ENCODE data around the gene GTF2H2C_2.
"Not testable (repeated sequence)": the region's sequence is repeated elsewhere in the genome, so short reads cannot be mapped to it uniquely, and the experiment has no call there.

The GTF2H2C_2 gene

DNA sequence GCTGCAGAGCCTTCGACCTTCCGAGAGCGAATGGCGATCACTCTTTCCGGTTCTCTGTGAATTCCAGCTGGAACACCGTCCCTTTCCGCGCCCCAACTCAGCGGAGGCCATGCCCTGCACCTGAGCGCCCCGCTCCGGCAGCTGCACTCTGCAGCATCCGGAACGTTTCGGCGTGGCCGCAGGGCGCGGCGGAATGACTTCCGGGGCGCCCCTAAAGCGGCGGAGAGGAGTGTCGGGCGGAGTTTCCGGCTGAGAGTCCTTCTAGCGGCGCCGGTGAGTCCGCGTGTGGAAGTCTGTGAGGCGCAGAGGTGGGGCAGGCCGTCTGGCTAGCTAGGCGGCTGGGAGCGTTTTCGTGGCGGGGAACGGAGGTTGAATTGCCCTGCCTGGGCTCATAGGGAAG lies at the start of gene GTF2H2C_2:
Gene GTF2H2C_2 (plus strand): TSS at position 252 of the 400 bp plus-strand sequence.
- DNase-seq (ENCODE audit: low spot score); intact Hi-C loops (cut with DNase I): not testable (repeated sequence)
- ATAC-seq, result peak; percentile 98

DNA sequence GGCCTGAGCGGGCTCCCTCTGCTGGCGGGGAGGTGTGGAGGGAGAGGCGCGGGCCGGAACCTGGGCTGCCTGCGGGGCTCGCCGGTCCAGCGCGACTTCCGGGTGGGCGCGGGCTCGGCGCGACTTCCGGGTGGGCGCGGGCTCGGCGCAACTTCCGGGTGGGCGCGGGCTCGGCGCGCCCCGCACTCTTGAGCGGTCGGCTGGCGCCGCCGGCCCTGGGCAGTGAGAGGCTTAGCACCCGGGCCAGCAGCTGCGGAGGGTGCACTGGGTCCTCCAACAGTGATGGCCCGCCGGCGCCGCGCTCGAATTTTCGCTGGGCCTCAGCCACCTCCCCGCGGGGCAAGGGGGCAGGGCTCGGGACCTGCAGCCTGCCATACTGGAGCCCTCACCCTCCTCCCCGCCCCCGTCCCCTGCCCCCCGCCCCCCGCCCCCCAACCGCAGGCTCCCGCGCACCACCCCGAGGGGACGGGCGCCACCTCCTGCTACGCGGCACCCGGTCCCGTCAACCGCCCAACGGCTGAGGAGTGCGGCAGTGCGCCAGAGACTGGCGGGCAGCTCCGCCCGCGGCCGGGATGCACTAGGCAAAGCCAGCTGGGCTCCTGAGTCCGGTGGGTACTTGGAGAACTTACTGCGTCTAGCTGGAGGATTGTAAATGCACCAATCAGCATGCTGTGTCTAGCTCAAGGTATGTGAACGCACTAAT lies 14.0 kb upstream of the GTF2H2C_2 start:
- ATAC-seq; intact Hi-C loops (cut with DNase I): not testable (repeated sequence)
- DNase-seq (ENCODE audit: low spot score), result peak; percentile 68

DNA sequence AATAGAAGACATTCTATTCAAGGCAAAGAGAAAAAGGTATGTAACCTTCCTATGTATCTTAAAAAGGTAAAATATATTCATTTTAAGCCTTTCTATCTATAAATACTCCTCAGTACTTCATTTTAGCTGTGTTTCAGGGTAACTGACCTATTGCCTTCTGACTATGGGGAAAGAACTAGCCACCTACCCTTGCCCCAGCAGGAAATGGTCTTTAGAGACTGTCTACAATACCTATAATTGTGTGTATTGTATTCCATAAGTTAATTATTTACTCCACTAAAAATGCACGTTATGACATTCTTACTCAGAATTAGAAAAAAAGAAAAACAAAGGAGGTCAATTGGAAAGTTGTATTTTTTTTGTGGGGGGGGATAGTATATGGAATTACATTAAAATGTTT lies 6.2 kb downstream of the GTF2H2C_2 start:
- ATAC-seq; DNase-seq (ENCODE audit: low spot score); intact Hi-C loops (cut with DNase I): not testable (repeated sequence)

DNA sequence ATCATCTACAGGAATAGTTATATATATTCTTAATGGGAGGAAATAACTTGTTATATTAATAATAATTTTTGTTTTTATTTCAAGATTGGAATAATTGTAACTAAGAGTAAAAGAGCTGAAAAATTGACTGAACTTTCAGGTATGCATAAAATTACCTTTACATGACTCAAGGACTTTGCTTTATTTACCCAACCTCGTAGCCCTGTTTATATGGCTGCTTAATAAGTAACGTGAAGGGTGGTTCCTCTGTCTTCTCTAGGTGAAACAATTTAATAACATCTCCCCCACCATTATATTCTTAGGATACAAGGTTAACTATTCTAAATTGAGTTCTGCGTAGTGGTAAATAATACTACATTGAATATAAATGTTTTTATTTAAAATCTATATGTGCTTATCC lies 8.0 kb downstream of the GTF2H2C_2 start:
- intact Hi-C loops (cut with DNase I); DNase-seq (ENCODE audit: low spot score); ATAC-seq: not testable (repeated sequence)

DNA sequence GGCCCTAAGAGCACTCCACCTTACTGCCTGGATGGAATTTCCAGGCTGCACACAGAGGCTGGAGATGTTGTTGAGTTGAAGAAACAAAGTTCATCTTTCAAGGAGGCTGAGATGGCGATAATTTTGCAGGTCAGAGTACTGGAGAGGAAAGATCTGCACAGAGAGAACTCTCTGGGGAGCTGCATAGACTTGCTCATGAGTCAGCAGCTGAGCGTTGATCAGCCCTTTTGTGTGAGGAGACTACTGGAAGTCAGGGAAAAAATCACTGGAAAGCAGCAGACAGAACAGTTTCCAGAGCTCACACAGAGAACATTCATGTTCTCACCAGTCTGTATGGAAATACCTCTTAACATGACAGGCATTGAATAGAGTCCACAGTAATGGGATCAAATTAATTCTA lies 23.4 kb downstream of the GTF2H2C_2 start:
- DNase-seq (ENCODE audit: low spot score); intact Hi-C loops (cut with DNase I): not testable (repeated sequence)
- ATAC-seq, result peak; percentile 77

DNA sequence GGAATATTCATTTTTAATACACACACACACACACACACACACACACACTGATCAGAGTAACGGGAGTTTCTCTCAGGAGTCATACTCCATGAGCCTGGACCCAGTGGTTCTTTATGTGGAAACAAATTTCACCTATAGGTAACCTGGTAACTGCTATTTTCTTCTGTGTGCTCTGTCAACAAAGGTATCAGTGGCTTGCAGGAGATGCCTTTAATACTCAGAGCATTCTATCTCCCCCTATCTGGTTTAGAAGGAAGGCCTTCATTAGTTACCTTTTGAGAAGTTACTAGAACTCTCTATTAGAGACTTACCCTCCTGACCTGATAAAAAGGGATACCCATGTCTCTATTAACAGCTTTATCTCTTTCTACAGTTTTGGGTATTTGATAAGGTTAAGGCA lies 34.4 kb downstream of the GTF2H2C_2 start:
- ATAC-seq; DNase-seq (ENCODE audit: low spot score); intact Hi-C loops (cut with DNase I): not testable (repeated sequence)

DNA sequence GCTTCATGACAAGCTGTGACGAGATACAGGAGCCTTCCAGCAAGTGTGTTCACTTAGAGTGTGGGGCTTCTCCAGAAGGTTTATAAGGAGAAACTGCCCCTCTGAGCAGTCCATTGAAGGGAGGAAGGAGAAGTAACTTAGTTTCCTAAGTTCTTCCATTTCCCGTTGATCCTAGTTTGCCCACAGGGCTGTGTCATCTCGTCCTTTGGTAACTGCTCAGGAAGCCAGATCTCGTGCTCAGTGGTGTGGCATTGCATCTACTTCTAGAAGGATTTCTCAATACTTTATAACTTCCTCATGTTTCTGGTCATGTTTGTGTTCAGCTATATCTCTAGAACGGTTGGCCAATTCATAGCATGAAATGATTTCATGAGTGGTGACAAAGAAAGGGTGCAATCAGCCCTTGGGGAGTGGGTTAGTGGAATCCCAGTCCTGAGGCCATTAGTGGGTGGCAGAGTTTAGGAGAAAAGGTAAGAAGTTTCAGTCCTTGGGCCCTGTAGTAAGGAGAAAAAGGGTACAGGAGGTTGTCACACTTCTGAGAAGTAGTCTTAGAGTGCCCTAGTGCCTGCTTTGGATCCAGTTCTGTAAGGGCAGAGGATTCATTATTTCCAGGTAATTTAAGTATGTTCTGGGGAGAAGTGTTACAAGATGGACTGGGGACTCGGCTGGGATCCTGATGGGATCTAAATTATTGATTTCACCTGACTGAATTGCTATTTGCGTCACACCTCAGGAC lies 36.2 kb downstream of the GTF2H2C_2 start:
- DNase-seq (ENCODE audit: low spot score); intact Hi-C loops (cut with DNase I): not testable (repeated sequence)
- ATAC-seq, result peak; percentile 90

DNA sequence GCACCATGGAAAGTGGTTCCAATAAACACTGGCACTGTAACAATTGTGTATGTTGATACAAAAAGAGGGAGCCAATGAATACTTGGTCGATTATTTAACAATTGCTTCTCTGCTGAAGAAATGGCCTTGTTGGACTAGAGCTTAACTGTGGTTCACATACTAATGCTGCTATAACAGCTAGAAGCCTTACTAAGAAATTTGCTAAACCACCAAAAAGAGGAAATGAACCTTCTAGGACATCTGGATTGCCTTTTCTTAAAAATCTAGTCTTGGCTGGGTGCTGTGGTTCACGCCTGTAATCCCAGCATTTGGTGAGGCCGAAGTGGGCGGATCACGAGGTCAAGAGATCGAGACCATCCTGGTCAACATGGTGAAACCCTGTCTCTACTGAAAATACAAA lies 41.9 kb downstream of the GTF2H2C_2 start:
- ATAC-seq, result peak; percentile 50
- intact Hi-C loops (cut with DNase I), result not testable (repeated sequence)

DNA sequence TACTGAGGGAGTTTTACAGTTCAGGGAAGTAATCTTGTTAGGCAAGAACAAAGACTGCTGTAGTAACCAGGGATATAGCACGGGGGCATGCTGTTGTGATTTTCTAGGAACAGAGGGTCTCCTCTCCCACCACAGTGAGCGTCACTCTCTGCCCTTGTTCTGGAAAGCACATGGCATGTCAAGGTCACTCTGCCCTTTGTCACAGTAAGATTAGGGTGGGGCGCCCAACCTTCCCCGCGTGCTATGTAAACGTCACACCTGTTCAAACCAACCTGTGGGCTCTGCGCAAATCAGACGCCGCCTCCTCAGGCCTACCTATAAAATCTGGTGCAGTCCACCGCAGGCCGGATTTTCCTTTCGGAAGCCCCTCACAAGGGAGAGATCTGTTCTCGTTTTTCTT lies 44.0 kb downstream of the GTF2H2C_2 start:
- not testable (repeated sequence) for DNase-seq (ENCODE audit: low spot score); ATAC-seq

More for the DNA sequence above, 41.9 kb downstream of the GTF2H2C_2 start:
- DNase-seq (ENCODE audit: low spot score), result not testable (repeated sequence)

DNA sequence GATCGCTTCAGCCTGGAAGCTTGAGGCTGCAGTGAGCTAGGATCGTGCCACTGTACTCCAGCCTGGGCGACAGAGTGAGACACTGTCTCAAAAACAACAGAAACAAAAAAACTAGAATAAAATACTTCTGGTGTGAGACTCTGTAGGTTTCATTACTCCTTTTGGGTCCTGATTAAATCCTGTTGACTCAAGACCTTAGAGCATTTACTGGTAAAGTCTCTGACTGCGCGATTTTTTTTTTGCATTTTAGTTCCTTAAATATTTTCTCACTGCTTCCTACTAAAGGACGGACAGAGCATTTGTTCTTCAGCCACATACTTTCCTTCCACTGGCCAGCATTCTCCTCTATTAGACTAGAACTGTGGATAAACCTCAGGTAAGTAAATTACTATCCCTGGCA lies 46.8 kb downstream of the GTF2H2C_2 start:
- DNase-seq (ENCODE audit: low spot score); intact Hi-C loops (cut with DNase I): not testable (repeated sequence)
- peak; percentile 53 for ATAC-seq

More for the DNA sequence above, 44.0 kb downstream of the GTF2H2C_2 start:
- intact Hi-C loops (cut with DNase I), result not testable (repeated sequence)

DNA sequence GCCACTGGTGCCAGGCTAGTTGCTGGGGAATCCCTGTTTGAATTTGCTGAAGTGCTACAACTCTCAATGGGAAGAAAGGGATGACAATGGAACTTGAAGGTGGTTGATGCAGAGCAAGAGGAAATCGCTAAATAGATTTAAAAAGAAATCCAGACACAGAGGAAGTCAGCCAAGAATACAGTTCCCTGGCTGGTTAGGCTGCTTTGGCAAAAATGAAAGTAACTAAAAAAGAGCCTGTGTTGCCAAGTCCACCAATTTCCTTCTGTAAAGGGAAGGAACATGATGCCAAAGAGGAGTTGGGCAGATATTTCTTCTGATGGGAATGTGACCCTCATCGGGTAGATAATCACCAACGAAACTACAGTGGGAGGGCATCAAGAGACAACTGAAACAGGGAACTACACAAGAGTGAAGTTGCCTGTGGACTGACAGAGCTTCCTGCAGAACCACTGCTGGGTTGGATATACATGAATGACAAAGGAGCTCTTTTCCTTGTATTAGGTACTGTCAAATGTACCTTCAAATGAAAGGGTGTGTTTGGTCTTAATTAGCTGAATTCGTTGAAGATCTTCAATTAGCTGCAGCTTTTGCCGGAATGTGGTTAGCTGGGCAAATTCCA lies 49.0 kb downstream of the GTF2H2C_2 start:
- DNase-seq (ENCODE audit: low spot score); intact Hi-C loops (cut with DNase I): not testable (repeated sequence)
- ATAC-seq, result peak; percentile 52

DNA sequence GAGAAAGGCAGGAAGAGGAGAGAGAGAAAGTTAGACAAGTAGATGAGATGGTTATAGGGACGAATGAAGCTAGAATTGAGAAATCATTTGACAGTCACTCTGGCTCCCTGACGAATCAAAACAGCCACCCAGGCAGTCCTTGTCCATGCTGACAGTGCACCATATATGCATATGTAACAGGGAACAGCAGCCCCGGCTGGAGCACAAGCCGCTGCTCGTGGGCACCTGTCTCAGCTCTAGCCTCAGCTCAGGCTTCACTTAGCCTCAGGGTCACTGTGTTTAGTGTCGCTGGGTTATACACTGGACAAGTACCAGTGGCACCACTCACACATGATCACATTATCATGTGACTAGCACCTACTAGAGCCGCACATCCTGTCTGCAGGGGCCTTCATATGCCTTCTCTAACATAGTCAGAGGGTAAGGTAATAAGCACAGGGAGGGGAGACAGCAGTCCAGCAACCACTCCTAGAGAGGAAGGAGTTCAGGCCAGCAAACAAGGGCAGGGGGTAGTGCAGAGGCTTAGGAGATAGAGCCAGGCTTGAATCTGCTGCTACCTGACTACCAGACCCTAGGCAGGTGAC lies 54.9 kb downstream of the GTF2H2C_2 start:
- intact Hi-C loops (cut with DNase I); DNase-seq (ENCODE audit: low spot score); ATAC-seq: not testable (repeated sequence)
